ENCODE data around the gene TMEM9. TPM values are rescaled to one million over a fixed set of nuclear protein-coding genes. Genes with fewer than 3 reads are reported as not detected.

TMEM9 gene
- total and polyA plus RNA-seq, 2 of the 8 experiments (the other 6 are each of a cell fraction or from before 2014, with no cell fraction given) = 79.9 to 181 TPM

- Histone ChIP-seq H3K14ac (ENCODE audit: insufficient read length) (no peak overlapping the region), H3K4me3 (ENCODE audit: extremely low read depth in 1 of 4, insufficient read depth in 2 of 4, low read depth in 3 of 4, low read length in 4 of 4) (no peak overlapping the region), H2BK5ac (ENCODE audit: low read depth, low read length) (no peak overlapping the region), H4K91ac (replicated peaks; ENCODE audit: insufficient read length, low read length) (no peak overlapping the region), H3K23ac (ENCODE audit: insufficient read length) (no peak overlapping the region), H2BK15ac (ENCODE audit: low read length) (no peak overlapping the region), H3K79me2 (ENCODE audit: control insufficient read depth in 1 of 2, insufficient read depth in 2 of 2, low read length in 2 of 2) (no peaks in the 10 kb centered on the region), H3K4ac (replicated peaks; ENCODE audit: insufficient read length, low read depth, low read length) (no peak overlapping the region), H3K9ac (replicated peaks in 1 of 4; ENCODE audit: extremely low read depth in 1 of 4, low read depth in 3 of 4, low read length in 3 of 4) (no peak overlapping the region), H2BK12ac (ENCODE audit: low read depth, low read length) (no peak overlapping the region), H3K9me3 (ENCODE audit: insufficient read depth in 2 of 2, low read depth in 1 of 2, low read length in 1 of 2) (no peaks in the 10 kb centered on the region; a peak in 1 of 4 replicates), H4K20me1 (replicated peaks in 1 of 2; ENCODE audit: control insufficient read depth in 1 of 2, insufficient read depth in 2 of 2, low read length in 2 of 2) (no peaks in the 10 kb centered on the region), H3K4me2 (ENCODE audit: insufficient read depth in 1 of 2, low read depth in 2 of 2, low read length in 2 of 2) (no peak overlapping the region), H2AK5ac (ENCODE audit: low read depth, low read length) (no peak overlapping the region), H3K56ac (replicated peaks; ENCODE audit: insufficient read length, low read depth, low read length) (no peak overlapping the region), H3K36me3 (ENCODE audit: control insufficient read depth in 2 of 4, insufficient read depth in 4 of 4, low read length in 3 of 4) (no peaks in the 10 kb centered on the region), H2BK20ac (ENCODE audit: low read length) (no peak overlapping the region), H3K18ac (ENCODE audit: extremely low read depth, low read length) (no peak overlapping the region), H4K8ac (ENCODE audit: extremely low read depth, insufficient read depth, low read length) (no peak overlapping the region), H4K5ac (ENCODE audit: insufficient read length, low read depth, low read length) (no peak overlapping the region), H3K27ac (ENCODE audit: low read depth, low read length) (no peak overlapping the region), H3K79me1 (ENCODE audit: low read depth, low read length) (no peaks in the 10 kb centered on the region), H3K4me1 (replicated peaks in 1 of 4; ENCODE audit: control insufficient read depth in 3 of 4, insufficient read depth in 4 of 4, low read length in 3 of 4) (peaks cover 0 to 9% (median 3%) of the 10 kb centered on the region in 4 experiments; a peak in 3 of 7 replicates), H3K27me3 (replicated peaks in 1 of 4; ENCODE audit: control insufficient read depth in 3 of 4, extremely low read depth in 1 of 4, insufficient read depth in 3 of 4, low read length in 3 of 4) (peaks cover 9 to 27% (median 21%) of the 10 kb centered on the region in 4 experiments), H2AFZ (ENCODE audit: low read length) (no peak overlapping the region), H2BK120ac (replicated peaks; ENCODE audit: low read depth, low read length) (no peak overlapping the region), H3K23me2 (ENCODE audit: low read depth, low read length) (peaks cover 7% of the 10 kb centered on the region; the same call in 1 of the 2 replicates)
- DNase-seq (ENCODE audit: low read depth in 1 of 2, low spot score in 2 of 2) = no peak
- no peak for FAIRE-seq
- POLR2A ChIA-PET (ENCODE audit: partially characterized antibody) = interaction anchor here (3.1 kb wide), 1 partner anchor 27 kb away, joined by 15 read pairs; no protein-coding TSS in a partner anchor
- CTCF ChIA-PET (ENCODE audit: partially characterized antibody) = interaction anchor here (0.8 to 16.3 kb wide), 24 partner anchors 8 to 225 kb away, joined by 3 to 343 read pairs (median 6); no protein-coding TSS in a partner anchor
- WGBS, 2 experiments (ENCODE audit: extremely low coverage in 1 of 2, insufficient coverage in 1 of 2, insufficient read length in 1 of 2, insufficient replicate concordance in 2 of 2, low coverage in 1 of 2, low lambda C conversion rate in 2 of 2, missing lambda C conversion rate in 1 of 2) = 95% methylated on average over 3 of the region's 3 CpGs; no CpG with 5 or more reads in 1 of the 2 experiments
- TF ChIP-seq SP2 (IDR thresholded peaks at IDR 0.05; ENCODE audit: low read length) = no peak
- no peak for TF ChIP-seq TBP (IDR thresholded peaks at IDR 0.05; ENCODE audit: low read depth, low read length)
- no peak for TF ChIP-seq RAD21 (IDR thresholded peaks at IDR 0.05 in 1 of 2, conservative IDR thresholded peaks at IDR 0.05 in 1 of 2; ENCODE audit: low read depth in 2 of 2, low read length in 2 of 2)
- no peak for TF ChIP-seq ATF2 (IDR thresholded peaks at IDR 0.05; ENCODE audit: low read length)
- no peak for TF ChIP-seq TCF12 (IDR thresholded peaks at IDR 0.05; ENCODE audit: low read depth, low read length)
- TF ChIP-seq USF2 (IDR thresholded peaks at IDR 0.05; ENCODE audit: low read length) = no peak
- no peak for TF ChIP-seq RXRA (IDR thresholded peaks at IDR 0.05; ENCODE audit: insufficient read depth, low read depth, low read length)
- no peak for TF ChIP-seq CHD1 (IDR thresholded peaks at IDR 0.05; ENCODE audit: low read depth, low read length)
- TF ChIP-seq ZNF274 (IDR thresholded peaks at IDR 0.05; ENCODE audit: borderline replicate concordance, extremely low read depth, low read length) = no peak
- TF ChIP-seq FOSL1 (IDR thresholded peaks at IDR 0.05; ENCODE audit: insufficient read depth, low read depth, low read length) = no peak
- TF ChIP-seq SIRT6 (IDR thresholded peaks at IDR 0.05; ENCODE audit: low read length) = no peak
- no peak for TF ChIP-seq SP1 (IDR thresholded peaks at IDR 0.05; ENCODE audit: low read depth, low read length)
Measured at GRCh38 chr1:201112926-201113325, 41.3 kb downstream of the TMEM9 start.
